Prostate gland (tissue), 2 donors: ENCODE data around the gene SLC17A1. TPM values are rescaled to one million over a fixed set of nuclear protein-coding genes. Genes with fewer than 3 reads are reported as not detected.

Experiments used
- DNase-seq: peaks from one replicate; pipeline ENCODE4 v3.0.0-alpha.2; 2019; ENCODE audit warnings: low spot score
- H3K27ac ChIP-seq, 2 donors: fragments of 200-600 bp; sonication (generic); 2 replicates each; pipeline ENCODE4 v1.5.1; 2017 to 2019
- H3K27me3 ChIP-seq: fragments of 200-600 bp; sonication (generic); replicated peaks from 2 replicates; pipeline ENCODE4 v1.5.1; 2019; ENCODE audit not compliant: insufficient read depth
- H3K36me3 ChIP-seq, 2 donors: fragments of 200-600 bp; sonication (generic); 1 replicate in 1 of 2; 2 replicates in 1 of 2; pipeline versions ENCODE4 v1.5.1 to v1.8.1; 2017 to 2019
- H3K4me1 ChIP-seq: fragments of 200-600 bp; sonication (generic); replicated peaks from 2 replicates; pipeline ENCODE4 v1.5.1; 2019
- H3K4me3 ChIP-seq, 2 donors: fragments of 200-600 bp; sonication (generic); 2 replicates each; pipeline ENCODE4 v1.5.1; 2017 to 2019
- H3K9me3 ChIP-seq: fragments of 200-600 bp; sonication (generic); 2 replicates; pipeline ENCODE4 v1.5.1; 2017
- POLR2A ChIP-seq: fragments of 450-650 bp; IDR thresholded peaks from one replicate; pipeline ENCODE4 v1.6.1; 2016; ENCODE audit warnings: antibody characterized with exemption, mild to moderate bottlenecking
- POLR2AphosphoS5 ChIP-seq: sonication (generic); formaldehyde crosslinking; IDR thresholded peaks from one replicate; pipeline ENCODE4 v1.6.1; 2017; ENCODE audit warnings: antibody characterized with exemption
- WGBS: methylation state at CpG from one replicate; pipeline ENCODE4 v1.1.5; 2018; 5-methylcytosine and 5-hydroxymethylcytosine counted together
- intact Hi-C: fragments of 100-400 bp; cut with DNase I; formaldehyde crosslinking; loops from one replicate; pipeline ENCODE4 v1.14.2; 2022
- total RNA-seq, 2 donors: library from RNA; depleted of rRNA; stranded (reverse); fragments of >200 nt; gene quantifications; one replicate each; pipeline ENCODE4 v1.1.0, GENCODE V29; 2016
- TF ChIP-seq, protein P1 (sequence below), 4 experiments: fragments of 200-600 bp in 2 of 4; fragments of 450-650 bp in 2 of 4; sonication (generic) in 2 of 4; IDR thresholded peaks; 1 replicate in 3 of 4; 2 replicates in 1 of 4; pipeline ENCODE4 v1.5.1; 2016 to 2019; ENCODE audit warnings: antibody characterized with exemption in 4 of 4, mild to moderate bottlenecking in 2 of 4, moderate library complexity in 2 of 4

The SLC17A1 gene
- total RNA-seq, 2 donors from 2014 or later = 0.51 TPM; not detected in 1

DNA sequence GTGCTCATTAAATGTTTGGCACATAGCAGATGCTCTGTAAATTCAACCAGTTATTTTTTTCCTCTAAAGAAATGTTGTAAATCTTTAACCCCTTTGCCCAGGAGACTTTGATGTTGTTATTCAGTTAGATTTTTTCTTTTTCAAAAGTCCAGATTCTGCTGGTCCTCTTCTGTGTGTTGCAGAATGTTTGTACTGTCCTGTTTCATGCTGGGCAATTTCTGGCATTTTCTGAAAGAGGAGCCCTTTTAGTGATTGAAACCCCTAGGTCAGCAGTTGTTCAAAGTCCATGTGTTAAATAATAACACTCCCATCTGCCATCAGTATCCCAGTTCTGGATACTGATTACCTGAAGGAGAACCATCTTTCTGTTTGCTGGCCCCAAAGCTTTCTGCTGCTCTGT lies 1.3 kb upstream of the SLC17A1 start:
- H3K36me3 ChIP-seq = no peaks in the 10 kb centered on the region

DNA sequence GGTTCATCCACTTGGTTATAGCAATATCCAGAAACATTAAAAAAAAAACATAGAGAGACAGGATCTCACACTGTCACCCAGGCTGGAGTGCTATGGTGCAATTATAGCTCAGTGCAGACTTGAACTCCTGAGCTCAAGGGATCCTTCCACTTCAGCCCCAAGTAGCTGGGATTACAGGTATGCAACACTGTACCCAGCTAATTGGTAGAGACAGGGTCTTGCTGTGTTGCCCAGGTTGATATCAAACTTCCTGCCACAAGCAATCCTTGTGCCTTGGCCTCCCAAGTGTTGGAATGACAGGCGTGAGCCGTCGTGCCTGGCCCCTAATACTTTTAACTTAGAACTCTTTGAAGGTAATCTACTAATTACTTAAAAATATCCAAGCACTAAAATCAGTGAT lies 818 bp upstream of the SLC17A1 start:
- H3K27ac ChIP-seq = no peak overlapping the region
- no peaks in the 10 kb centered on the region for H3K4me1 ChIP-seq
- H3K36me3 ChIP-seq = no peaks in the 10 kb centered on the region
- TF ChIP-seq POLR2AphosphoS5 = no peak
- TF ChIP-seq, protein P1, sequence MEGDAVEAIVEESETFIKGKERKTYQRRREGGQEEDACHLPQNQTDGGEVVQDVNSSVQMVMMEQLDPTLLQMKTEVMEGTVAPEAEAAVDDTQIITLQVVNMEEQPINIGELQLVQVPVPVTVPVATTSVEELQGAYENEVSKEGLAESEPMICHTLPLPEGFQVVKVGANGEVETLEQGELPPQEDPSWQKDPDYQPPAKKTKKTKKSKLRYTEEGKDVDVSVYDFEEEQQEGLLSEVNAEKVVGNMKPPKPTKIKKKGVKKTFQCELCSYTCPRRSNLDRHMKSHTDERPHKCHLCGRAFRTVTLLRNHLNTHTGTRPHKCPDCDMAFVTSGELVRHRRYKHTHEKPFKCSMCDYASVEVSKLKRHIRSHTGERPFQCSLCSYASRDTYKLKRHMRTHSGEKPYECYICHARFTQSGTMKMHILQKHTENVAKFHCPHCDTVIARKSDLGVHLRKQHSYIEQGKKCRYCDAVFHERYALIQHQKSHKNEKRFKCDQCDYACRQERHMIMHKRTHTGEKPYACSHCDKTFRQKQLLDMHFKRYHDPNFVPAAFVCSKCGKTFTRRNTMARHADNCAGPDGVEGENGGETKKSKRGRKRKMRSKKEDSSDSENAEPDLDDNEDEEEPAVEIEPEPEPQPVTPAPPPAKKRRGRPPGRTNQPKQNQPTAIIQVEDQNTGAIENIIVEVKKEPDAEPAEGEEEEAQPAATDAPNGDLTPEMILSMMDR (IDR thresholded peaks at IDR 0.05) = no peak
- TF ChIP-seq POLR2A = no peak
- no peaks in the 10 kb centered on the region for H3K9me3 ChIP-seq
- no peak for DNase-seq
- H3K27me3 ChIP-seq = no peaks in the 10 kb centered on the region
- WGBS = 76% methylated on average over 3 of the region's 3 CpGs
- H3K4me3 ChIP-seq = no peak overlapping the region
- intact Hi-C loops = no loop called here

More for the DNA sequence above, 1.3 kb upstream of the SLC17A1 start:
- no peak overlapping the region for H3K4me3 ChIP-seq
- H3K27ac ChIP-seq = no peak overlapping the region
- no peaks in the 10 kb centered on the region for H3K27me3 ChIP-seq
- no peaks in the 10 kb centered on the region for H3K4me1 ChIP-seq
- no peak for DNase-seq
- H3K9me3 ChIP-seq = no peaks in the 10 kb centered on the region
- no peak for TF ChIP-seq POLR2A
- intact Hi-C loops = no loop called here

DNA sequence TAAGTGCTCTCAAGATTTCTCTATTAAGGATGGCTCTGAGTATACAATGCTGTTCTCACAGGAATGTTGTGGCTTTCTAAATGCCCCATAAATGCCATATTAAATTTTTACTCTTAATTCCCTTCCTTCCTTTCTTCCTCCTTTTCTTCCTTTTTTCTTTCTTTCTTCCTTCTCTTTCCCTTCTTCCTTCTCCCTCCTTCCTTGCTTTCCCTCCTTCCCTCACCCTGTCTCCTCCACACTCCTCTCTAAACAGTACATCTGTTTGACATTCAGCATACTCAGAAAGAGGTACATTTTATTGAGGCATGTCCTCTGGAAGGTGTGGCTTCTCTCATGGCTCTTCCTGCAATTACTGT lies 433 bp upstream of the SLC17A1 start:
- TF ChIP-seq, protein P1 (IDR thresholded peaks at IDR 0.05) = no peak
- TF ChIP-seq POLR2AphosphoS5 = no peak
- TF ChIP-seq POLR2A = no peak
- H3K4me1 ChIP-seq = no peaks in the 10 kb centered on the region
- H3K9me3 ChIP-seq = no peaks in the 10 kb centered on the region
- H3K36me3 ChIP-seq = no peaks in the 10 kb centered on the region
- H3K4me3 ChIP-seq = no peak overlapping the region
- no peak for DNase-seq
- H3K27me3 ChIP-seq = no peaks in the 10 kb centered on the region
- H3K27ac ChIP-seq = no peak overlapping the region
- intact Hi-C loops = no loop called here

DNA sequence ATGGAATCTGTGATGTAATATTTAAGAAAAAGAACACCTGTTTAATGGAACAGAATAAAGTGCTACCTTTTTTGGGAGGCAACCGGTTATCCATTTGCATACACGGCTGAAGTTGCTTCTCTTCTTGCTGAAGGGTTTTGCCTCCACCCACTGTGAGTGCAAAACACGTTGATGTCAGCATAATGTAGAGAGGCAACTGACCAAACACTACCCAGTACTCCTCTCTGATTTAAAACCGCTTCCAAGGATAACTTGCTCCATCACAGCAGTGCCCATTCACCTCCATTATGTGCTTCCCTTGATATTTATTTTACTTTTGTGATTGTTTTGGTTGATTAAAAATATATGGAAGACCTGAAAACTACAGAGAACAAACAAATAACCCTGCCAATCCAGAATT lies 1.4 kb downstream of the SLC17A1 start:
- no peak for DNase-seq
- H3K27ac ChIP-seq = no peak overlapping the region
- no peaks in the 10 kb centered on the region for H3K9me3 ChIP-seq
- H3K36me3 ChIP-seq = no peaks in the 10 kb centered on the region
- WGBS = 84% methylated on average over 4 of the region's 4 CpGs
- H3K4me1 ChIP-seq = no peaks in the 10 kb centered on the region
- H3K27me3 ChIP-seq = no peaks in the 10 kb centered on the region
- no peak for TF ChIP-seq POLR2A
- TF ChIP-seq POLR2AphosphoS5 = no peak
- TF ChIP-seq, protein P1 (IDR thresholded peaks at IDR 0.05) = no peak
- intact Hi-C loops = no loop called here
- no peak overlapping the region for H3K4me3 ChIP-seq

DNA sequence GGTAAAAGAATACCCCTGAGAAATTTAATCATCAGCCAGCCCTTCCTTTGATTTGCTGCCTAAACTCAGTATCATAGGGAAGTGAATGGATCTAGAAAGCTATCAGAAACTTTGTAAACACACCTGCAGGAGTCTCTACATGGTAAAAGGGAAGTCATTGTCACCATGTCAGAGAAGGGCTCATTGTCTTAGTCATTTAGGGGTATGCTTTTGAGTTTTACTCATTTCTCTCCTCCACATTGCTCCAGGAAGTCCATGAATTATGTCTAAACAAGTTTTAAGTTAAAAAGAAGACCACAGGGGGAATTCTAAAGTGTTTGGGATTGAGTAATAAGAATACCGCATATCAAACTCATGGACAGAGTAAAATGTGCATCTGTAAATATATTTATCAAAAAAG lies 2.5 kb downstream of the SLC17A1 start:
- Histone ChIP-seq H3K36me3 (no peaks in the 10 kb centered on the region), H3K27me3 (no peaks in the 10 kb centered on the region), H3K9me3 (no peaks in the 10 kb centered on the region), H3K4me1 (no peaks in the 10 kb centered on the region), H3K4me3 (no peak overlapping the region), H3K27ac (no peak overlapping the region)
- DNase-seq = no peak
- 61% methylated on average over 1 of the region's 1 CpG for WGBS
- intact Hi-C loops = no loop called here
- TF ChIP-seq POLR2A (no peak), POLR2AphosphoS5 (no peak)
- TF ChIP-seq, protein P1 (IDR thresholded peaks at IDR 0.05) = no peak
